GM21737 (cell line): ENCODE data around the gene CDH13.

ENCODE experiments used
- ATAC-seq: cut with Tn5 transposase; IDR thresholded peaks from one replicate; pipeline ENCODE4 v1.9.1; 2021; ENCODE audit warnings: mild to moderate bottlenecking, moderate library complexity; ENCODE audit not compliant: unreplicated experiment

CDH13 gene

DNA sequence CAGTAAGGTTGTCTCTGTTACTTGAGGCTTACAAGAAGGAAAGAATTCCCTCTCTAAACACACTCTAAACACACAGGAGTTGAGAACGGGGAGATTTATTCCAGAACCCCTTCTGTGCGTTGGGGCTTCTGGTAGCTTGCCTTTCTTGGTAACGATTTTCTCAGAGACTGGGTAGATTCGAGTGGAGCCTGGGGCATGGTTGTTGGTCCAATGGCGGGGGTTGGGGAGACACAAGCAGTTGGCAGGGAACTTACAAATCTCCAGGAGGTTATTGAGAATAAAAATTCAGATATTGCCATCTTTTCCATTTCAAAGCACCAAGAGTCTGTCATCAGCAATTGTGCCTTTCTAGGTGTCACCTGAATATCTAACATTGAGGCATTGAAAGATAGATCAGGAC, 251.7 kb downstream of the CDH13 start:
- no peak for ATAC-seq

DNA sequence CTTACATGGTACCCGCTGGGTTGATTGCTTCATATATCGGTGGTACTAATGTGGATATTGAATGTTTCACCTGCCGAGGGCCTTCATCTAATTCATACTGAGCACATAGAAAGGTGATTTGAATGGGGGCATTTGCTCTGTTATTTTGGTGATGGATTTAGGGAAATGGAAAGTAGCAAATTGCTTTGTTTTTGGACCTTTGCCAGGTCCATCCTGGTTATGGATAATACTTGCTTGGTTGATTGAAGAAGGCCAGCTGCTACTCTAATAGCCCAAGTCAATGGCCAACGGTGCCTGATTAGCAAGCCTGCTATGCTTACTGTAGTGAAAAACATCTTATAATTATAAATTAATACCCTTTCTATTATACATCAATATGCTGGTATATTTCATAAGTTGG, 253.6 kb downstream of the CDH13 start:
- no peak for ATAC-seq

DNA sequence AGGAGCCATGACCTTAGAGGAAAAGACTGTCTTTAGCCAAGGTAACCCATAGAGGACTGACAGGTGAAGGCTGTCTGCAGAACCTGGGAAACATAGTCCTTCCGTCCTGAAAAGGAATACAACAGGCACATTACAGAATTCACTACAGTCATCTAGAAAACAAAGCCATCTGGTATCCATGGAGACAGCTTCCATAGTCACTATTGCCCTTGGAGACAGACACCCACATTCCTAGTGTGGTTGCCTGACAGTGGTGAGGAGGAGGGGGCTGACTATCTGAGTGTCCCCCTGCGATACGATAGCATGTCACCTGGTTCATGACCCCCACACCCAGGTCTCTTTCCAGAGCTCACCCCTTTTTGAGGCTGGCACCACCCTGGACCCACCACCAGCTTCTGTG, 254.7 kb downstream of the CDH13 start:
- ATAC-seq, result no peak

DNA sequence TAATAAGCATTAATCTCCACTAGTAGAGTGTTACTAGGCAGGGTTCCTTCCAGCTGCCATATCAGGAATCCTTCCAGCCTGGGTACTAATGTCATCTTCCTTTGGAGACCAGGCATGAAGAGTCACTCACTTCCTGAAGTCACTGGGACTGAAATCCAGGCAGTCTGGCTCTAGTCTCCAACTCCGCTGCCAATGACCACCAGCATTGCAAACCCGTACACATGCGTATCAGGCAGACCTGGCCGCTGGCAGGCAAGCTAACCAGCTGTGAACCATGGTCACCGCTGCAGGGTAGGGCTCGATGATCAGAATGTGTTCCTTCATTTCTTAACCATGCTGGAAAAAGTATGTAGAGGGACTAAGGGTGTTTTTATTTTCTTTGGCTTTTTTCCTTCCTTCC, 255.5 kb downstream of the CDH13 start:
- ATAC-seq, result no peak

DNA sequence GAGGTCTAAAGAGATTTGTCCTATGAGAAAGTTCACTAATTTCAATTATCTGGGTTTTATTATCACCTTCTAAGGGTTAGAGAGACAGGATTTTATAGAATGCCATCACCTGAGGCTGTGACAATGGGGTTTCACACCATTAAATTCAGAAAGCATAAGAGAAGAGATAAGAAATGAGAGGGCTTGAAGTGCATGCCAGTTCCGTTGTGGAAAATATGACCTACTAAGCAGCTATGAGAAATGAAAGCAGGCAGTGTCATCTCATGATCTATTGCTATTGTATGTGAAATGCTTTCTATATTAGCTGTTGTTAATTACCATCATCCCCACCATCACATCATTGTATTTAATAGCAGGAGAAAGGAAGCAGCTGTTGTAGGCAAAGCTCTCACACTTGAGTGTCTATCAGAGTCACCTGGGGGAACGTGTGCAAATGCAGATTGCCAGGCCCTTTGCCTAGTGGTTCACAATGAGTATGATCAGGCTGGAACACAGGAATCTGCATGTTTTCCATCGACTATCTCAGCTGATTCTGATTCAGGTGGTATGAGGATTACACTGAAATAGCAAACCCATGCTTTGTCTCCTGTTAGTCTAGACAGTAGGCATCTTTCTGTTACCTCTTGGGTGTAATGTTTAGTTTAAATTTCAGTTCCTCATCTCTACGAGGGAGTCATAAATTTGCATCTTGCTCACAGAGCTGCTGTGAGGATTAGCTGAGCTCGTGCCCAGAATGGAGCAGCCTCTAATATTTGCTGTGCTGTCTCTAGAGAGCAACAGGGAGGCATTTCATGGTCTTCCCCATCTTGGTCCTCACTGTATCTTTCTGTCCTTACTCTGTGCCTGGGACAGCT, 256.4 kb downstream of the CDH13 start:
- no peak for ATAC-seq

DNA sequence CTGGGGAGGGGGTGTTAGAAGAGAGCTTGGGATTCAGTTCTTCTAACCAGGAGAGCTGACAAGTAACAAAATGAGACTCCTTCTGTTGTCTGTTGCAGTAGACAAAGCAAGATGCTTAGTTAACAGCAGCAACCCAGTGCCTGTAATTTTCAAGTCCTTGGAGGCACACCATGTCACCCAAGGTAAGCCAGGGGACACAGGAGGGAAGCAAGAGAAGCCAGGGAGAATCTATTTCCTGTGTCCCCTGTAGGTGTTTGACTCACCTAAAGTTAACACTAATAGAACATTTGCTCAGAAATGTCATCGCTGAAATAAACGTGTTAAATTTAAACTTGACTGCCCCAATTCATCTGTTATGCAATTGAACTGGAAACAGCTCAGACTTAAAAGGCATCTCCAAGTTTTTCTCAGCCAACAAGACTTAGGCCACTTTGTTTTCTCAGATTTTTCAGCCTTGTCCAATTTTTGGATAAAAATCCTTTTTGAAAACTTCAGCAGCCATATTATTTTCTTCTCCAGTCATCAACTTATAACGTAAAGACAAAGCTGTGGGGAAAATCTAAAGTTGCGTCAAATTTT, 257.6 kb downstream of the CDH13 start:
- ATAC-seq, result no peak

DNA sequence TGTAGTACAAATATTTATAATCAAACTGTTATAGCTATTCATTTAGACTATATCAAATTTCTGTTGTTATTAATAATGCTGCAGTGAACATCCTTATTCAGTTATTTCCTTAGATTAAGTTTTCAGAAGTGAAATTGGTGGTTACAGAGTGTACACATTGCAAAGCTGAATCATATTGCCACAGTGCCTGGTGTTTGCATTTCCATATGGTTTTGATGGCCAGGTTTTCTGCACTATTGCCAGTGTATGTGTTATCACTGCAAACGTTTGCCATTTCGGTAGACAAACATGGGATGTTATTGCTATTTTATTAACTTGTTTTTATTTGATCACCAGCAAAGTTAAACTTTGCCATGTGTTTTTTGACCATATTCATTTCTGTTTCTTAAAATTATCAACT, 259.4 kb downstream of the CDH13 start:
- no peak for ATAC-seq

DNA sequence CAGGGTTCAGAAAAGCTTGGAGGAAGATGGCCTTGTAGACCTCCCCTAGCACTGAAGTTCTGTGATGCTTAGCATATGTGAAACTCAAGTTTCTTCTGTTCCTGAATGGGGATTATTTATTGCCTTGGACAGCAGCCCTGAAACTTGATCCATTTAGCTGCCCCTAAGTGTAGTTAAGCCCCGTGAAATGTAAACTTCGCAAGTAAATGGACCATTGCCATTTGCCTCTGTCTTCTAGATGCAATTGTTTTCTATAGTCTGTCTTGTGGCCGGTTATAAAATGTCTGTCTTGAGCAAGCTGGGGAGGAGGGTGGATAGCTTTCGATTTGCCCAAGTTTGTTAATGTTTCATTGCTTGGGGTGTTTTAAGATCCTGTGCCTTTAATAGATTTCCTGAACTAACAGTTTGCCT, 261.8 kb downstream of the CDH13 start:
- ATAC-seq, result no peak

DNA sequence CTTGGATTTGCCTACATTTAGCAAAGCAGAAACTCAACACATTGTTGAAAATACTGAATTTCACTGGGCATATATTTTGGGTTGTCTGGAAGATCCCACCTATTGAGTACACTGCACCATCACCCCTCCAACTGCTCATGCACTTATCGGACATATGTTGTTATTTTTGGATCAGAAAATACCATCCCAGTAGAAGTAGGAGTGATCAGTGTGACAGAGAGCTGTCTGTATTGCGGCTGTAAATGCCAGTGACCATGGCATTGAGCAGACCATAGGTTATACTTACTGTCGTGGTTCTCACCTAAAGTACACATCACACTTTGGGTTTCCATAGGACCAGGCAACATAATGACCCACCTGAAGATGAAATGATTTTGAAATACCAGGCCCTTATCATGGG, 264.7 kb downstream of the CDH13 start:
- no peak for ATAC-seq

DNA sequence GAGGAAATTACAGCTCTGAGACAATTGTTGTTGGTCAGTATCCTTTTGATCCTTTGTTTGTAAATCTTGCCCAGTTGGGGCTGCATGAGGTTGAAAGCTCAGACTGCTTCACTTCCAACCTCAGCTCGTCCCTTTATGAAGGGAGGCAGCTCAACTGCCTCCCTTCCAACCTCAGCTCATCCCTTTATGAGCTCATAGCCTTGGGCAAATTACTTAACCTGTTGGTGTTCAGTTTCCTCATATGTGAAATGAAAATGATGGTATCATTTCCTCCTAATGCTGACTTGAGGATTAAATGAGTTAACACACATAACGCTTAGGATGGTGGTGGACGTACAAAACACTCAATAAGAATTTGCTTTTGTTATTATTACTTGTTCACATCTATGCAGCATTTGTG, 265.1 kb downstream of the CDH13 start:
- no peak for ATAC-seq

DNA sequence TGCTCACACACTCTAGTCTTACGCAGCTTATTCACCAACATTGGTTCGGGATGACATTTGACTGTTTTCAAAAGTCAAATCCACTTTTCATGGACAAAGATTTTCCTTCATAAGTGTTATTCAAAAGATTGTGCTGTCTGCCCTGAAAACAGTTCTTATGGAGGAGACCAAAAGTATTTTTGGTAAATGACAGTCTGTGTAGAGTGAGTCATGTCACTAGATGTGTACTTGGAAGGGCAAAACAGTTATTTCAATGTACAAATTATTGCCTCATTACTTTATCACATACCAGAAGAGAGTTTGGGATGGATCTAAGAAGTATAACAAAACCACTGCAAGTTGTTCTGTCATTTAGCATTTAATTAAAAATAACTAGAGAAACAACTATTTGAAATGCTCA, 265.6 kb downstream of the CDH13 start:
- no peak for ATAC-seq

DNA sequence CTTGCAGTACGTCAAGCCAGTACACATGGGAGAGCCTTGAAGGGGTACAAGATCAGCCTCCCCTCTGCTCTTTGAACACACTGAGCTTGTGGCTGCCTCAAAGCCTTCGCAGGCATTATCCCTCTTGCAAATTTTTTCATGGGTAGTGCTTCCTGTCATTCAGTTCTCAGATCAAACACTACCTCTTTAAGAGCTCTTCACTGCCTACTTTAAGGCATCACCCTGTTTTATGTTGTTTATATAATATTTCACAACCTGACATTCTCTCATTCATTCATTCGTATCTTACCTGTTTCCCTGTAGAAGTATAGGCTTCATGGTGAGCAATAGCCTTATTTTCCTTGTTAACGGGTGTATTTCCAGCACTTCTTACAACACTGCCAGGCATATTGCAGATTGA, 269.1 kb downstream of the CDH13 start:
- ATAC-seq, result no peak

DNA sequence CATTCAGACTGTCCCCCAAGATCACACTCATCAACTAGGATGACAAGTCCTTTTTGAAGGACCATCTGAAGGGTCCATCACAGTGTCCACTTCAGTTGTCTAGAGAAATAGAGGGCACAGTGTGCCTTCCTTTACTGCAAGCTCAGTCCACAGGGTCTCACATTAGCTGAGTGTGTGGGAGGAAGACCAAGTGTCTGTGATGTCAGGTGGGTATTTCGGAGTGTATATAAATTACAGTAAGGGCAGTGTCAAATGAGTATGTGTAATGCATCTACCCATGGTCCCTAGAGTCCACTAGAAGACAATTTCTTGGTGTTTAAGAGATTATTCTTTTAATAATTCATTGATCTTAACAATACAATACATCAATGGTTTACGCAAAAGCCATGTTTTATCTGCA, 272.2 kb downstream of the CDH13 start:
- no peak for ATAC-seq

DNA sequence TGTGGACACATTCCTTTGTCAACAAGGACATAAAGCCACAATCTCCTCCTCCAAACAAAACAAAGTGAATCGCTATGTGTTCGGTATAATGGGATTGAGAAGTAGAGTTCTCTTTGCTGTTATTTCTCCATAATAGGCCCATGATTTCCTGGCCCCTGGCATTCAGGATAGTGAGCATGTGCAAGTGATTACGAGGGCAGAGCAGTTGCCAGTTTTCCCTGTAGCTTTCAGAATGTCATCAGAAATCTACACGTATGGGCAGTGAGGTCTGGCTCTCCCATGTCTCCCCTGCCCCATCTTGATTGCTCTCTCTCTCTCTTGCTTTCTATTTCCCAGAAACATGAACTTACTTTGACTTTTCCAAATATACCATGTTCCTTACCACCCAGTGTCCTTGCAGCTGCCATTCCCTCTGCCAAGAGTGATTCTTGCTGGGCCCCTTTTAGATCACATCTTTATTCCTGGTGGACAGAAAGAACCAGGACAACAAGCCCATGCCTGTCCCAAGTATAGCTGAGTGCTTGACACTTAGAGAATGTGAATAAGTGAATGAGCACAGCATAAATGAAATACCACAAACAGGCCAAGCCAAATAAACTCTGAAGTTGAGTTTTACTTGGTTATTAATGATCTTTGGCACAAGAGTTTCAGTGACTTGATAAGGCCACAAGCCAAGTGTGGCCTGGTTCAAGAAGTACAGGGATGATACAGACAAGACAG, 273.1 kb downstream of the CDH13 start:
- ATAC-seq, result no peak

DNA sequence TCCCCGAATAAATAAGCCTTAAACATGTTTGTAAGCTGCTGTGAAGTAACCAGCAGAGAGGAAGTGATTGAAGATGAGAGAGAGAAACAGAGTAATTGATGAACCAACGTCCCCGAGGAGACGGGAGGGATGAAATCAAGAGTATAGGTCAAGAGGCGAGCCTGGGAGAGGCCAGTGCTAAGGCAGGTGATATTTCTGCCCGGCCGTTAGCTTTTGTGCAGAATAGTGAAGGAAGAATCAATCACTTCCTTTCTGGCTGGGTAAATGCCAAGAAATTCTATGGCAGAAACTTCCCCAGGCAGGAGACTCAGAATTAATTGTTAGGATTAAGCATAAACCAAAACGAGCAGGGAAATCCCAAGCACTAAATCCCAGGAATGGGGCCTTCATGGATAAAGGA, 273.8 kb downstream of the CDH13 start:
- ATAC-seq, result no peak

DNA sequence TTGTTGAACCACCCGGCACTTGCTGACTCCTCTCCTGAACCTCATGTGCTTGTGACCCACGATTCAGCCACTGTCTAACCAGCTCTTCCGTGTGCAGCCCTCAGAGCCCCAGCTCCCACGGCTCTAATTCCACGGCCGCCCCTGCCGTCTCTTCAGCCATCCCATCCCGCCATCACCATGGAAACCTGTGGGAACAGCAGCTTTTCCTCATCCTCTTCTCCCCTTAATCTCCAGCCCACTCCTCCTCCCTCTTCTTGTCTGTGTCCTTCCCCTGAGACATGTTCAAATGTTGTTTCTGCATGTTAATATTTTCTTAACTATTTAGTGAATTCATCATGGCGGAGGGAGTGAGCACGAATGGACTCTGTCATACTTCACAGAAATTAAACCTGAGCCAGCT, 285.2 kb downstream of the CDH13 start:
- no peak for ATAC-seq

DNA sequence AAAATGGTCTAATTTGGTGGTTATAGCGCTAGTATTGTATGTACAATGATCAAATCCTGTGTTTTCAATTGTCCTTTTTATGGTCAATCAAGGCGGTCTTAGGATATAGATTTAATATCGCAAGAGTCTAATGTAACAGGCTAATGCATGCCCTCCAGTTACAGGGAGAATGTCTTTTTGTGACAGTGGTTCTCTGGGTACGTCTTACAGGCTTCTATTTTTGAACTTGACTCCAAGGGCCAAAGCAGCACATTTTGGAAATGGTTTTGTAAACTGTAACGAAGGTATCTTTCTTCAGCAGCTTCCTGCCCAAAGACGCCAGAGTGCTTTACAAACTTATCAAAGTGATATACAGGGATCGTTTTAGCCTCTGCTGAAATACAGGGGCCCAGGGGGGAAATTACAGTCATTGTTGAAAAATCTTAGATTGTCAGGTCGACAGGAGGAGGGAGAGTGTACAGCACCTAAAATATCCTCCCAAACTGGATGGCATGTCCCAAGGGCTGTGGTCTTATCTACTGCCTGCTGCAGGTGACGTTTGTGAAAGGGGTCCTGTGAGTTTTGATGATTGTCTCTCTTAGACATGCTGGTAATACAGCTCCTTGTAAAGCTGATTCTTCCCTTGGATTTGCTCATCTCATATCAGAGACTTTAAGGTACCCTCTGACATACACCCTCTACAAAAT, 288.5 kb downstream of the CDH13 start:
- ATAC-seq, result no peak

DNA sequence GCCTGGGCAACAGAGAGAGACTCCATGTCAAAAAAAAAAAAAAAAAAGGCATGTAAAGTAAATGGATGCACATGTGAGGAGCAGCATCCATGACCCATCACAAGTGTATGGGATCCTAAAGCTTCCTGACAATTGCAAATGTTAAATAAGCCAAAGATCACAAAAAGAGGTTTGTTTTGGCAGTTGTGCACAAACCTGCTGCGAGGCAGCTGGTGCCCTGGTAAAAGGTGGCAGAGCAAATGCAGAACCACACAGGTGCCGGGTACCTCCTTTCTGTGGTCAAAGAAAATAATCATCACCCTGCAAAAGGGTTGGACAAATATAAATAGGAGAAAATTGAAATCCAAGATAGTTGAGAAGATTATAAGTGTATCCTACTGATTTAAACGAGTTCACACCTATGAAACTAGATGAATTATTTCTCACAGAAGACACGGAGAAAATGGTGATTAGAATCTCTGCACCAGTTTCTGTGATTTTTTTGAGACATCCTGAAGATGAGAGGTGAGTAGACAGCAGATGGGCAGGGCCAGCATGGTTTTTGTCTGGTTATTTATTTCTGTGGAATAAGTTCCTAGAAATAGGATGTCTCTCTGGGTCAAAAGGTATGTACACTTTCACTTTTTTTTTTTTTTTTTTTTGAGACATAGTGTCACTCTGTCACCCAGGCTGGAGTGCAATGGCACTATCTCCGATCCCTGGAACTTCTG, 291.3 kb downstream of the CDH13 start:
- no peak for ATAC-seq

DNA sequence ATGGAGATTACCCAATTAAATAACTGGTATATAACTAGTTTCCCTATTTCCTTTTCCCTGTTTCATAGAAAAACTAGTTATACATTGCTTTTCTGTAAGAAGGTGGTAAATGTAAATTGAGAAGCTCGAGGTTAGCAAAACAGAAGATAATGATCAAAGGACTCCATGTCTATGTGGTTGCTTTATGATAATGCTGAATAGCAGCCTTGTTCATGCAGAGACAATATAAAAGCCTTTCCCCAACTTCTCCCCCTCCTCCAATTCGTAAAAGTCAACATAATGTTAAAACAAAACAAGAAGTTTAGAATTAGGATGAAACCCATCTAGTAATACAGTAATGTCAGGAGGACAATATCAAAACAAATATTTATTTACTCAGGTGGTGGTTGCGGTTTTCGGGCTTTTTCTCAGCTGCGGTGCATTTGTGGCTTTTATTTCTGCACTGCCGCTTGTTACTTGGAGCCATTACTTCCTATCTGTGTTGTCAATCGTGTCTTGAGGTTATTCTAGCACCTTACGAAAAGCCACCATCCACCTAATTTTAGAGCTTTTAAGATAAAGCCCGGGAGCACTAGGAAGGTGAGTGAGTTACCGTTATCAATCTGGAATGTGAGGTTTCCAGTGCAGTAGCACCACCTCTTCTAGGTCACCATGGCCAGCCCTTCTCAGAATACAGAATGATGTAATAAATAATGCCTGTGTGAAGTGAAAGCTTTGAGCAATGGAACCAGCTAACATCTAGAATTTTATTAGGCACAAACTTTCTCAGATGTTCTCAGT, 297.5 kb downstream of the CDH13 start:
- no peak for ATAC-seq

DNA sequence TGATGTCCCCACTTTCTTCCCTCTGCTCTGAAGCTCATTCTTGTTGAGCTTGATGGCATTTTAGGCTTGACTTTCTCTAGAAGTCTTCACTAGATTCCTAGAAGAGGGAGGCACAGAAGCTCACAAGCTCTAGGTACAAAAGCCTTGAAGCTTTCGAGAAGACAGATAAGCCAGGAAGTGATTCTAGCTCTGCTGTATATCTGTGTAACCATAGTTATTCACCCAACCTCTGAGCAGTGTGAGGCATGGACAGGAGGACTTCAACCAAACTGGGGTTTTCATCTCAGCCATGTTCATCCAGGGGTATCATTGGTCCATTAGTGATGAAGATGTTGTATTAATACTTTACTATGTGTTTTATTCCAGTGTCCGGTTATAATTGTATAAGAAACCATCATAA, 299.7 kb downstream of the CDH13 start:
- ATAC-seq, result no peak
